HCT116 (cell line): Measurements from ENCODE around the gene TERT. TPM values are rescaled to one million over a fixed set of nuclear protein-coding genes. Genes with fewer than 3 reads are reported as not detected.

Experiments
- ATAC-seq: fragments of 200-7000 bp; cut with Tn5 transposase; 2 replicates; pipeline ENCODE4 v1.9.1; 2020; ENCODE audit warnings: mild to moderate bottlenecking, moderate library complexity
- BruUV-seq: library from RNA; stranded (reverse); fragments of 400-500 nt; replicated peaks from 2 replicates; lab custom pipeline; 2021; lab: Mats Ljungman, UMichigan
- CTCF ChIA-PET: fragments of 300-600 bp; sonication (Branson Sonifier 250); formaldehyde crosslinking; loops from one replicate; lab custom pipeline; 2021; ENCODE audit warnings: antibody characterized with exemption; lab: Charles Lee
- POLR2A ChIA-PET: fragments of 300-600, 350-600 bp; sonication (Branson Sonifier 250); formaldehyde crosslinking; loops from one replicate; lab custom pipeline; 2021; ENCODE audit warnings: antibody characterized with exemption; lab: Charles Lee
- RAD21 ChIA-PET, 2 experiments: fragments of 300-600 bp; sonication (Branson Sonifier 250); formaldehyde crosslinking; loops; one replicate each; lab custom pipeline; 2023; ENCODE audit warnings: low total read pairs in 2 of 2; ENCODE audit not compliant: uncharacterized antibody in 2 of 2, unreplicated experiment in 2 of 2, low non-redundant PET in 1 of 2; lab: Charles Lee
- DNase-seq: peaks from one replicate; pipeline ENCODE4 v3.0.0-alpha.2; 2010; ENCODE audit warnings: low read depth, low spot score
- H2AFZ ChIP-seq: fragments of 200-600 bp; shearing (Covaris generic), sonication (generic); 2 replicates; pipeline ENCODE4 v1.6.1; 2017; ENCODE audit warnings: low read depth, mixed run types, mixed read lengths, antibody characterized with exemption, low read length; ENCODE audit not compliant: poor library complexity, severe bottlenecking
- H3K27ac ChIP-seq: 2 replicates; pipeline ENCODE4 v1.5.1; 2012; ENCODE audit warnings: low read depth, low read length
- H3K27me3 ChIP-seq: fragments of 200-600 bp; sonication (generic); 2 replicates; pipeline ENCODE4 v1.6.1; 2016; ENCODE audit warnings: mixed run types, low read length, mixed read lengths; ENCODE audit not compliant: insufficient read depth
- H3K36me3 ChIP-seq, 2 experiments: fragments of 200-500 bp in 1 of 2; fragments of 200-600 bp in 1 of 2; sonication (Bioruptor generic) in 1 of 2; sonication (generic) in 1 of 2; 2 replicates each; pipeline versions ENCODE4 v1.5.1 to v1.6.1; 2014 to 2016; ENCODE audit warnings: low read length in 2 of 2, inconsistent platforms in 1 of 2, mixed read lengths in 1 of 2, mixed run types in 1 of 2; ENCODE audit not compliant: insufficient read depth in 2 of 2, control insufficient read depth in 1 of 2
- H3K4me1 ChIP-seq, 2 experiments: fragments of 200-600 bp in 1 of 2; sonication (generic) in 1 of 2; 2 replicates each; pipeline versions ENCODE4 v1.5.1 to v1.6.1; 2012 to 2017; ENCODE audit warnings: low read length in 2 of 2, inconsistent platforms in 1 of 2, mild to moderate bottlenecking in 1 of 2, mixed read lengths in 1 of 2, mixed run types in 1 of 2, moderate library complexity in 1 of 2; ENCODE audit not compliant: insufficient read depth in 2 of 2, control insufficient read depth in 1 of 2
- H3K4me2 ChIP-seq: fragments of 200-600 bp; sonication (generic); 2 replicates; pipeline ENCODE4 v1.6.1; 2017; ENCODE audit warnings: mixed run types, low read length, mixed read lengths
- H3K4me3 ChIP-seq, 2 experiments: fragments of 200-600 bp in 1 of 2; sonication (generic) in 1 of 2; replicated peaks in 1 of 2; 2 replicates each; pipeline ENCODE4 v1.5.1; 2011 to 2016; ENCODE audit warnings: low read length in 2 of 2, control low read depth in 1 of 2, low read depth in 1 of 2, mild to moderate bottlenecking in 1 of 2, mixed read lengths in 1 of 2, mixed run types in 1 of 2
- H3K79me2 ChIP-seq: fragments of 200-600 bp; sonication (generic); 2 replicates; pipeline ENCODE4 v1.6.1; 2017; ENCODE audit warnings: mild to moderate bottlenecking, mixed run types, low read length, moderate library complexity, mixed read lengths; ENCODE audit not compliant: insufficient read depth
- H3K9ac ChIP-seq: fragments of 200-600 bp; sonication (generic); 2 replicates; pipeline ENCODE4 v1.6.1; 2016; ENCODE audit warnings: low read length, mixed read lengths
- H3K9me2 ChIP-seq: fragments of 200-600 bp; sonication (generic), shearing (Covaris generic); 2 replicates; pipeline ENCODE4 v1.6.1; 2017; ENCODE audit warnings: mixed run types, mild to moderate bottlenecking, moderate library complexity; ENCODE audit not compliant: insufficient read depth
- H3K9me3 ChIP-seq, 2 experiments: fragments of 200-500 bp in 1 of 2; fragments of 200-600 bp in 1 of 2; sonication (Bioruptor generic) in 1 of 2; sonication (generic) in 1 of 2; 2 replicates each; pipeline ENCODE4 v1.6.1; 2014 to 2017; ENCODE audit warnings: low read length in 2 of 2, mixed read lengths in 2 of 2, inconsistent platforms in 1 of 2, low read depth in 1 of 2, mild to moderate bottlenecking in 1 of 2, mixed run types in 1 of 2, moderate library complexity in 1 of 2; ENCODE audit not compliant: control insufficient read depth in 1 of 2, insufficient read depth in 1 of 2
- H4K20me1 ChIP-seq: fragments of 200-600 bp; sonication (generic), shearing (Covaris generic); 2 replicates; pipeline ENCODE4 v1.6.1; 2017; ENCODE audit warnings: mixed run types, mild to moderate bottlenecking, moderate library complexity; ENCODE audit not compliant: insufficient read depth
- CTCF ChIP-seq, 3 experiments: fragments of 200-600 bp in 1 of 3; sonication (generic) in 1 of 3; IDR thresholded peaks in 2 of 3; conservative IDR thresholded peaks in 1 of 3; 2 replicates each; pipeline ENCODE4 v1.5.1; 2012 to 2017; ENCODE audit warnings: low read depth in 2 of 3, low read length in 2 of 3, antibody characterized with exemption in 1 of 3, borderline replicate concordance in 1 of 3, control low read depth in 1 of 3, mild to moderate bottlenecking in 1 of 3, mixed read lengths in 1 of 3, mixed run types in 1 of 3, moderate library complexity in 1 of 3; ENCODE audit not compliant: insufficient read depth in 1 of 3
- EGR1 ChIP-seq: IDR thresholded peaks from 2 replicates; pipeline ENCODE4 v1.6.1; 2012; ENCODE audit warnings: low read depth
- EZH2 ChIP-seq: fragments of 200-600 bp; sonication (generic); IDR thresholded peaks from 2 replicates; pipeline ENCODE4 v1.6.1; 2017; ENCODE audit warnings: antibody characterized with exemption, mixed run types
- FOSL1 ChIP-seq: IDR thresholded peaks from 2 replicates; pipeline ENCODE4 v1.6.1; 2012; ENCODE audit warnings: low read depth
- JUND ChIP-seq: IDR thresholded peaks from 2 replicates; pipeline ENCODE4 v1.6.1; 2012
- REST ChIP-seq: IDR thresholded peaks from 2 replicates; pipeline ENCODE4 v1.6.1; 2012; ENCODE audit warnings: low read depth
- TCF7L2 ChIP-seq: IDR thresholded peaks from 2 replicates; pipeline ENCODE4 v1.7.0; 2011; ENCODE audit warnings: borderline replicate concordance, inconsistent platforms; ENCODE audit not compliant: insufficient read depth, insufficient read length; ENCODE audit errors: extremely low read depth
- ZBTB33 ChIP-seq: IDR thresholded peaks from 2 replicates; pipeline ENCODE4 v1.6.1; 2011; ENCODE audit warnings: mild to moderate bottlenecking, low read length, moderate library complexity; ENCODE audit not compliant: insufficient replicate concordance; ENCODE audit errors: extremely low read depth
- ZNF274 ChIP-seq: fragments of 200-500 bp; sonication (Bioruptor generic); IDR thresholded peaks from 2 replicates; pipeline ENCODE4 v1.6.1; 2014; ENCODE audit warnings: mild to moderate bottlenecking, low read depth, low read length, inconsistent platforms
- intact Hi-C: fragments of 100-400 bp; cut with micrococcal nuclease; formaldehyde crosslinking; loops from 2 replicates; pipeline ENCODE4 v1.10.0; 2022
- total RNA-seq: library from RNA; stranded (reverse); gene quantifications from one replicate; pipeline ENCODE4 v1.2.1, GENCODE V29; 2021; ENCODE audit not compliant: unreplicated experiment
- TF ChIP-seq, protein P1 (sequence below): IDR thresholded peaks from 2 replicates; pipeline ENCODE4 v1.6.1; 2012

TERT gene
- total RNA-seq, 1 experiment from 2014 or later, result 6.9 TPM

GRCh38 chr5:1242733-1243486 lies 52.0 kb downstream of the TERT start:
- TF ChIP-seq, protein P1, sequence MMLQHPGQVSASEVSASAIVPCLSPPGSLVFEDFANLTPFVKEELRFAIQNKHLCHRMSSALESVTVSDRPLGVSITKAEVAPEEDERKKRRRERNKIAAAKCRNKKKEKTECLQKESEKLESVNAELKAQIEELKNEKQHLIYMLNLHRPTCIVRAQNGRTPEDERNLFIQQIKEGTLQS, result no peak
- TF ChIP-seq FOSL1 (no peak), CTCF (IDR thresholded peaks at IDR 0.05 in 2 of 3, conservative IDR thresholded peaks at IDR 0.05 in 1 of 3; ENCODE audit: borderline replicate concordance in 1 of 3, insufficient read depth in 1 of 3, low read depth in 2 of 3, low read length in 2 of 3) (no peak), EGR1 (no peak), JUND (no peak), TCF7L2 (no peak), ZNF274 (no peak), EZH2 (no peak), ZBTB33 (no peak), REST (no peak)
- Histone ChIP-seq H3K27me3 (no peaks in the 10 kb centered on the region), H3K27ac (no peak overlapping the region), H3K9me3 (no peaks in the 10 kb centered on the region), H3K36me3 (no peaks in the 10 kb centered on the region), H3K4me2 (no peak overlapping the region), H3K79me2 (no peaks in the 10 kb centered on the region), H3K9ac (no peak overlapping the region), H3K4me1 (no peaks in the 10 kb centered on the region), H3K4me3 (no peak overlapping the region), H3K9me2 (no peaks in the 10 kb centered on the region), H2AFZ (no peak overlapping the region), H4K20me1 (no peaks in the 10 kb centered on the region)
- ATAC-seq (no peak), DNase-seq (no peak)
- no TSS peak for BruUV-seq
- ChIA-PET RAD21 (no interaction called here), CTCF (no interaction called here), POLR2A (no interaction called here)
- intact Hi-C loops, result no loop called here
